ENCODE measurements around the gene PRDX5. TPM values are rescaled to one million over a fixed set of nuclear protein-coding genes. Genes with fewer than 3 reads are reported as not detected.

Gene PRDX5
- total RNA-seq, 1 donor from 2014 or later: 169 TPM

- no peak for DNase-seq
Measured at GRCh38 chr11:64290352-64291261, 27.3 kb upstream of the PRDX5 start.

GRCh38 chr11:64291262-64291751 lies 26.6 kb upstream of the PRDX5 start, which contains the start of gene KCNK4:
Gene KCNK4, plus strand, starts transcription at chr11:64291302. Its CDS starts 1,717 bp downstream, at chr11:64293019.
- DNase-seq: no peak

- no peak for DNase-seq
Measured at GRCh38 chr11:64291752-64292459, 26.0 kb upstream of the PRDX5 start.

GRCh38 chr11:64292460-64293254 lies 25.3 kb upstream of the PRDX5 start:
- no peak for DNase-seq

- no peak for DNase-seq
Measured at GRCh38 chr11:64294774-64295173, 23.1 kb upstream of the PRDX5 start.

- no peak for DNase-seq
Measured at GRCh38 chr11:64295760-64296159, 22.2 kb upstream of the PRDX5 start.

- DNase-seq: no peak
Measured at GRCh38 chr11:64296236-64296635, 21.7 kb upstream of the PRDX5 start.

- no peak for DNase-seq
Measured at GRCh38 chr11:64296830-64297698, 20.9 kb upstream of the PRDX5 start.

- no peak for DNase-seq
Measured at GRCh38 chr11:64297699-64298358, 20.1 kb upstream of the PRDX5 start.

- DNase-seq: peak; percentile 70
Measured at GRCh38 chr11:64298966-64299846, 18.7 kb upstream of the PRDX5 start.

GRCh38 chr11:64299847-64300648 lies 17.9 kb upstream of the PRDX5 start, which contains the start of gene CATSPERZ:
Gene CATSPERZ, plus strand, starts transcription at chr11:64300358. Its CDS starts 53 bp downstream, at chr11:64300411.
- no peak for DNase-seq

- no peak for DNase-seq
Measured at GRCh38 chr11:64303109-64304031, 14.6 kb upstream of the PRDX5 start.

- no peak for DNase-seq
Measured at GRCh38 chr11:64304032-64304315, 13.9 kb upstream of the PRDX5 start.

GRCh38 chr11:64304316-64305072 lies 13.4 kb upstream of the PRDX5 start:
- peak; percentile 93 for DNase-seq

GRCh38 chr11:64305075-64305690 lies 12.7 kb upstream of the PRDX5 start, which contains the start of gene ESRRA:
Gene ESRRA, plus strand, starts transcription at chr11:64305524. Its CDS starts 1,656 bp downstream, at chr11:64307180.
- DNase-seq: peak; percentile 99

Measured in tongue (tissue), 2 donors.